ENCODE results near the gene VMP1.

GRCh38 chr17:59762049-59762823 is 54.8 kb downstream of the VMP1 start:
- TF ChIP-seq CTCF (IDR thresholded peaks at IDR 0.05; ENCODE audit: borderline replicate concordance, extremely low read depth, low read length, poor library complexity, severe bottlenecking) (no peak), EZH2 (IDR thresholded peaks at IDR 0.05; ENCODE audit: borderline replicate concordance, low read depth, low read length, severe bottlenecking) (no peak)
